IMR-90 (cell line): Measurements from ENCODE around the gene BMP4.

Experiments used
- BHLHE40 ChIP-seq: fragments of 150-350 bp; IDR thresholded peaks from 2 replicates; pipeline ENCODE4 v1.6.1; 2016; ENCODE audit warnings: mild to moderate bottlenecking, low read depth, low read length
- MXI1 ChIP-seq: IDR thresholded peaks from 2 replicates; pipeline ENCODE4 v1.6.1; 2012; ENCODE audit warnings: low read depth, mild to moderate bottlenecking, low read length, moderate library complexity, borderline replicate concordance
- POLR2A ChIP-seq: IDR thresholded peaks from 2 replicates; pipeline ENCODE4 v1.6.1; 2012; ENCODE audit warnings: mild to moderate bottlenecking, low read depth, low read length
- RAD21 ChIP-seq: IDR thresholded peaks from 2 replicates; pipeline ENCODE4 v1.6.1; 2012; ENCODE audit warnings: low read length, improper control_type of control experiment
- RCOR1 ChIP-seq: IDR thresholded peaks from 2 replicates; pipeline ENCODE4 v1.6.1; 2012; ENCODE audit warnings: mild to moderate bottlenecking, low read length, improper control_type of control experiment; ENCODE audit not compliant: insufficient replicate concordance
- TF ChIP-seq, protein P1 (sequence below): conservative IDR thresholded peaks from 2 replicates; pipeline ENCODE4 v1.5.1; 2012; ENCODE audit warnings: mild to moderate bottlenecking, low read depth, low read length, improper control_type of control experiment

DNA sequence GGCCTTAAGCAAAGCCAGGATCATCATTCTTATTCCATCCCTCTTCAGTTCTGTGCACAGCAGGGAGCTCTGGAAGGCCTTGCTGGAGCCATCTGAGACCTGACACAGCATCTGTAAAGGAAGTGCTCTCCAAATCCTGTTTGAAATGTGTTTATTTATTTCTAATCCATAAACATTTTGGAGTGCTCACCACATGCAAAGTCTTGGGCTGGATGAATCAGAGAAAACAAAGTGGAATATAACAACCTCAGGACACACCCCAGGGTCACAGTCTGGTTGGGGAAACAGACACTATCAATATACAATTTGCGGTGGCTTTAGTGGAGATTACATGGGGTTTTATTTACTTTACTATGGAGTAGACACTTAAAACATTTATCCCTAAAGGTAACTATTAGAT lies 54.3 kb downstream of the BMP4 start:
- TF ChIP-seq BHLHE40 (no peak), RCOR1 (no peak), POLR2A (no peak), RAD21 (no peak), MXI1 (no peak)
- TF ChIP-seq, protein P1, sequence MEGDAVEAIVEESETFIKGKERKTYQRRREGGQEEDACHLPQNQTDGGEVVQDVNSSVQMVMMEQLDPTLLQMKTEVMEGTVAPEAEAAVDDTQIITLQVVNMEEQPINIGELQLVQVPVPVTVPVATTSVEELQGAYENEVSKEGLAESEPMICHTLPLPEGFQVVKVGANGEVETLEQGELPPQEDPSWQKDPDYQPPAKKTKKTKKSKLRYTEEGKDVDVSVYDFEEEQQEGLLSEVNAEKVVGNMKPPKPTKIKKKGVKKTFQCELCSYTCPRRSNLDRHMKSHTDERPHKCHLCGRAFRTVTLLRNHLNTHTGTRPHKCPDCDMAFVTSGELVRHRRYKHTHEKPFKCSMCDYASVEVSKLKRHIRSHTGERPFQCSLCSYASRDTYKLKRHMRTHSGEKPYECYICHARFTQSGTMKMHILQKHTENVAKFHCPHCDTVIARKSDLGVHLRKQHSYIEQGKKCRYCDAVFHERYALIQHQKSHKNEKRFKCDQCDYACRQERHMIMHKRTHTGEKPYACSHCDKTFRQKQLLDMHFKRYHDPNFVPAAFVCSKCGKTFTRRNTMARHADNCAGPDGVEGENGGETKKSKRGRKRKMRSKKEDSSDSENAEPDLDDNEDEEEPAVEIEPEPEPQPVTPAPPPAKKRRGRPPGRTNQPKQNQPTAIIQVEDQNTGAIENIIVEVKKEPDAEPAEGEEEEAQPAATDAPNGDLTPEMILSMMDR, result no peak
